Measurements from ENCODE around the gene UGT3A1.
"Not testable (repeated sequence)": the region's sequence is repeated elsewhere in the genome, so short reads cannot be mapped to it uniquely, and the experiment has no call there.

The UGT3A1 gene

DNA sequence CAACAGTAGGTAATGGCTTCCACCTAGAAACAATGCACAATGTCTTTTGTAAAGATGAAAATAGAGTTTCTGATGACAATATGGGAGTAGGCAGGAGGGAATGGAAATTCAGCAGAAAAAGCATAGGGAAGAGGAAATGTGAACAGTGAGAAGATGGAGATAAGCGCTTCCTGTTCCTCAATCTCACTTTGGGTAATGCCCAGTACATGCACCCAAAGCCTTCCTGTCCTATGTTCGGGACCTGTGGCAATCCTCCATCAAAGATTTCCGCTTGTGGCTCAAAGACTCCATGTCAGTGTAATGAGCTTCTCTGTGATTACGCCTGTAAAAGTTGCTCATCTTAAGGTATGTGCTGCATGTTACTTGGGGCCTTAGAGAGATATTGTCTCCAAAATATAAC is 2.7 kb downstream of the UGT3A1 start:
- DNase-seq (ENCODE audit: low read depth in 2 of 3, low spot score in 2 of 3) = no peak

- no peak for DNase-seq (ENCODE audit: low read depth in 2 of 3, low spot score in 2 of 3)
These were observed 3.4 kb downstream of the UGT3A1 start for GRCh38 chr5:35987776-35988175.

DNA sequence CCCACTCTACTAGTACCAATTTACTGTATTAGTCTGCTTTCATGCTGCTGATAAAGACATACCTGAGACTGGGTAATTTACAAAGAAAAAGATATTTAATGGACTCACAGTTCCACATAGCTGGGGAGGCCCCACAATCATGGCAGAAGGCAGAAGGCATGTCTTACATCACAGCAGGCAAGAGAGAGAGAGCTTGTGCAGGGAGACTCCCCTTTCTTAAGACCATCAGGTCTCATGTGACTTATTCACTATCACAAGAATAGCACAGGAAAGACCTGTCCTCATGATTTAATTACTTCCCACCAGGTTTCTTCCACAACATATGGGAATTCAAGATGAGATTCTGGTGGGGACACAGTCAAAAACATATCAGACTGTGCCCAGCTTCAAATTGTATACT is 11.5 kb downstream of the UGT3A1 start:
- no peak for DNase-seq (ENCODE audit: low read depth in 2 of 3, low spot score in 2 of 3)

- not testable (repeated sequence) for DNase-seq (ENCODE audit: low read depth in 2 of 3, low spot score in 2 of 3)
These were observed 14.3 kb downstream of the UGT3A1 start for GRCh38 chr5:35976859-35977258.

DNA sequence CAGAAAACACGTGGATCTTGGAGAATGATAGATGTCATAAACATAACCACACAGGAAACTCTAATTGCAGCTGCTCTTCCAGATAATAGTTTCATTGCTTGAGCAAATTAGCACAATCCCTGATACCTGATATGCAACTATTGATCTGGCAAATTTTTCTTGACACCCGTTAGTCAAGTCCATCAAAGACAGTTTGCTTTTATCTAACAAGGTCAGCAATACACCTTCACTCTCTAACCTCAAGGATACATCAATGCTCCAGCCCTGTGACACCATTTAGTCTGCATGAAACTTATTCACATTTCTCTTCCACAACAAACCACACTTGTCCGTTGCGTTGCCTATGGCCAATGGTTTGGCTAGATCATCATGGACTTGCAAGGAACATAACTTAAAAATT is 16.6 kb downstream of the UGT3A1 start:
- no peak for DNase-seq (ENCODE audit: low read depth in 2 of 3, low spot score in 2 of 3)

- no peak for DNase-seq (ENCODE audit: low read depth in 2 of 3, low spot score in 2 of 3)
These were observed 19.3 kb downstream of the UGT3A1 start for GRCh38 chr5:35971878-35972210.

DNA sequence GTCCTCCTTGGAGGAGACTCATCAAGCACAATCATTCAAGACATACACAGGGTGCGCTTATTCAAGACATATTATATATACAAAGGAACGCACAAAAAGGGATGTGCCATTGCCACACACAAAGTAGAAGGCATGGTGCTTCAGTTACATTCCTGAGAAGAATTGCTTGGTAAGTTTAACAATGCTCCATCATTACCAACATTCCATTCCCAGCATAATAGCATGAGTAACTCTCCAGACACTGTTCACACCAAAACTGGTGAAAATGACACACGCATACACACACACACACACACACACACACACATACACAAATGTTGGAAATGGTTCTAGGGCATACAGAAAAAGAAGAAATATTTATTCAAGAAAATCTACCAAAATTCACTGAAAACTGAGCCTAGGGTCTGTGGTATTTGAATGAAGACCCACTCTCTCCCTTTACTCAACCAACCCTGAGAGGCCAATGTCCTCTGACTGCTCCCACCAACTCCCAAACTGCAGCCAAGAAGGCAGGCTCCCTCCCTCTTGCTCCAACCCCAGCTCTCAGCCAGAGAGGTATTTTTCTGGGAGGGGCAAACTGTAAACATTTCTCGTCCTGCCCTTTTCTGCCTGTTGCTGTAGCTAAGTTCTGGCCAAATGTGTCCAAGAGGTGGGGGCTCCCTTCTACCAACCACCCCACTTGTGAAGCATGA is 19.9 kb downstream of the UGT3A1 start:
- DNase-seq (ENCODE audit: low read depth in 2 of 3, low spot score in 2 of 3) = no peak

DNA sequence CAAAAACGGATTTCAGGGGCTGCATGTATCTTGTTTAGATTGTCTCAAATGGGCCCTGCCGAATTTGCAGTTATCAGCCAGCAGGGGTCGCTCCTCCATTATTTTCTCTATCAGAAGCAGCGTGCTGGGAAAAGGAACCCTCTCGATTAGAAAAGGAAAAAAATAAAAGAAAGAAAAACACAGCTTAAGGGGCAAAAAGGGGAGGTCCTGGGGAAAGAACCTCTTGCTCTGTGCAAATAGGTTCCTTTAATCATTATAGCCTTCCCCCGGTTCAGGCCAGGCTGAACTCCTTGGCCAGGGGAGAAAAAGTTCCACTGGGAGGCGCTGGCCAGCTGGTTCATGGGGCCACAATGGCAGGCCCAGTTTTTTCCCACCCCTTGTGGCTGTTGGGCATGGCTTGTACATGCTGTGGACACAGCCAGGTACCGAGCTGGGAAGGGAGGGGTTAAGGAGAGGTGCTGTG is 27.8 kb downstream of the UGT3A1 start:
- DNase-seq (ENCODE audit: low read depth in 2 of 3, low spot score in 2 of 3) = no peak

DNA sequence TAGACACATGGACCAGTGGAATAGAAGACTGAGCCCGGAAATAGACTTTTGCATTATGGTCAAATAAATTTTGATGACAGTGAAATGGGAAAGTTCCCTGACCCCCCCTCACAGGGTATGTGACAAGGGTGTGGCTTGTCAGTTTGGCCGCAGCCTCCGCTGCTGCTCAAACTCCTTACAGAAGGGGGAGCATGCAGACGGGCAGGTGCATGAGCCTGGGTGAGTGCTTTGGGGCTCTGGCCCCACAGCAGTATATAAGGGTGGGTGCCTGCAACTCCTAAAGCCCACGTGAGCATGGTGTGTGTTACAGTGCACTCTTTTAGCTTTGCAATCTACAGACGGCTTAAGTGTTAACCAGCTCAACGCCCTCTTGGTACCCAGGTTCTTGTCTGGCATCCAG is 30.9 kb downstream of the UGT3A1 start:
- no peak for DNase-seq (ENCODE audit: low read depth in 2 of 3, low spot score in 2 of 3)

- no peak for DNase-seq (ENCODE audit: low read depth in 2 of 3, low spot score in 2 of 3)
These were observed 34.8 kb downstream of the UGT3A1 start for GRCh38 chr5:35956429-35956828.

GRCh38 chr5:35954175-35954574 is 37.0 kb downstream of the UGT3A1 start:
- no peak for DNase-seq (ENCODE audit: low read depth in 2 of 3, low spot score in 2 of 3)

GRCh38 chr5:35947085-35947484 is 44.1 kb downstream of the UGT3A1 start:
- no peak for DNase-seq (ENCODE audit: low read depth in 2 of 3, low spot score in 2 of 3)

DNA sequence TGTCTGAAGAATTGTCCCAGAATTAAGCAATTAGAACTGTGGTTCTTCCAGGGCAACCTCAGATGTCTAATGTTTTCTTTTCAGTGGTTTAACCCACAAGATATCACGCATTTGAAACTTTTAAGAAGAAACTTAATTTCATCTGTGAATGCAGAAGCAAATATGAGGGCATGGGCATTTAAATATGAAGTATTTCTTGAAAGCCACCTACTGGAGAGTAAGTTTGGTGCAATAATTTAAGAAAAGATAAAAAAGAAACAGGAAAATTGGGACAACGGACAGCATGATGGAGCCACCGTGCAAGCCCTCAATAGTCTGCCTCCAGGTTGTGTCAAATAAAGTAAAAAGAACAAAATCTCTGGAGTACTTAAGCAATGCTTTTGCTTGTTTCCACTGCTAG is 51.6 kb downstream of the UGT3A1 start:
- DNase-seq (ENCODE audit: low read depth in 2 of 3, low spot score in 2 of 3) = no peak

DNA sequence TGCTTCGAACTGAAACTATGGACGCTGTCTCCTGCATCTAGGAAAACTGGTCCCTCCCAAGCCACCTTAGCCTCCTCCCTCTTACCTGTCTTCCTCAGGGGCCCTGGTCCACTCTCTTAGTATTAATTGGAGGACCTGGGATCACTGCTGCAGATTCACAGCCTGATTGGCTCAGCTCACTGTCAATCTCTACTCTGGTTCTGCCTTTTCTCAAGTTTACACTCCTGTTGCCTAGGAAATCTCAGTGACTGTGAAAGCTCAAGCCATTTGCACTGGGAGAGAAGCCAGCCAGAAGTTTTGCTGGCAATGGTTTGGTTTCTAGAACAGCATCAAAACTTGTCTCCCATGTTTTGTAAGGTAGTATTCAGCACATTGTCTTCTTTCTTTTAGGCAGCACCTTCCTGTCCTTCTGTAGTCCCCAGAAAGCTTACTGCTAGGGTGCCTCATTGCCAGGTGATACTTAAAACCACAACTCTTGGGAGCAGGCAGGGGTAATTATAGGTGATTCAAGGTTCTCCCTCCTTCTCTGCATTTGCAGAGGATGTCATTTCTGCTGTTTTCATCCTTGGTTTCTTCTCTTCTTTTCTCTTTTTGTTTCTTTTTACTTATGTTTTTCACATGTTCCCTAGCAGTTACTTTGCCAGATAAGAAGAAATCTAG is 52.5 kb downstream of the UGT3A1 start, which contains the start of gene CAPSL:
Gene CAPSL, minus strand, starts transcription at position 55 of the 660 bp plus-strand sequence. CDS start 17,502 bp downstream, outside the sequence.
- DNase-seq (ENCODE audit: low read depth in 2 of 3, low spot score in 2 of 3) = no peak

DNA sequence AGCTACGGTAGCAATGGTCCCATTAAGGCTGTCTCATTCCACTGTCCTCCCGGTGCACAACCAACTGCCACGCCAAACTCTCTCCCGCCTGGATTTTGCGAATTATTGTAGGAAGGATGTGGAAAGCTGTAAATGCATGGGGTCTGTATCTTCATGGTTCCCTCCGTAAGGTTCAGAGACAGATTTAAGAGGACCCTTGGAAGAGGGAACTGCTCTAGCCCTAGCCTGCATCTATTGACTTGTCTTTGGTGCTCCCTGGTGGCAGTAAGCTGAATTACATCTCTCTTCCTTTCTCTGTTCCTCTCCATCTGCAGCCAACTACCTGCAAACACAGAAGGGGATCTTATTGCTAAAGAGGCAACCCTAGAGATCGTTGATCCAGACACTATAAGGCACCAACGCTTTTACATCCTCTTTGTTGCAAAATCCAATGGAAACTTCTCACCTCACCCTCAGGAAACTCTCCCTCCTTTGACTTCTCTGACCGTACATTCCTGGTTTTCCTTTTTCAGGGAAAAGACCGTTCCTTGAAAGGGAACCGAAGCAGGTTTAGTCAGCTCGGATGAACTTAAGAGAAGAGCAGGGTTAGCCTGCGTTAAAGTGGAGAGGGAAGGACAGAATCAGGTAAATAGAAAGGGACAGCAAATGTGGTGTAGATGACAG is 64.7 kb downstream of the UGT3A1 start:
- DNase-seq (ENCODE audit: low read depth in 2 of 3, low spot score in 2 of 3) = peak in 1 of 3 experiments; percentile 54

GRCh38 chr5:35924950-35925722 is 66.1 kb downstream of the UGT3A1 start:
- peak; percentile 63 to 67 (median 64) for DNase-seq (ENCODE audit: low read depth in 2 of 3, low spot score in 2 of 3)

GRCh38 chr5:35924122-35924949 is 66.9 kb downstream of the UGT3A1 start:
- no peak for DNase-seq (ENCODE audit: low read depth in 2 of 3, low spot score in 2 of 3)

GRCh38 chr5:35922468-35922867 is 68.7 kb downstream of the UGT3A1 start:
- no peak for DNase-seq (ENCODE audit: low read depth in 2 of 3, low spot score in 2 of 3)

GRCh38 chr5:35921930-35922329 is 69.3 kb downstream of the UGT3A1 start:
- no peak for DNase-seq (ENCODE audit: low read depth in 2 of 3, low spot score in 2 of 3)

DNA sequence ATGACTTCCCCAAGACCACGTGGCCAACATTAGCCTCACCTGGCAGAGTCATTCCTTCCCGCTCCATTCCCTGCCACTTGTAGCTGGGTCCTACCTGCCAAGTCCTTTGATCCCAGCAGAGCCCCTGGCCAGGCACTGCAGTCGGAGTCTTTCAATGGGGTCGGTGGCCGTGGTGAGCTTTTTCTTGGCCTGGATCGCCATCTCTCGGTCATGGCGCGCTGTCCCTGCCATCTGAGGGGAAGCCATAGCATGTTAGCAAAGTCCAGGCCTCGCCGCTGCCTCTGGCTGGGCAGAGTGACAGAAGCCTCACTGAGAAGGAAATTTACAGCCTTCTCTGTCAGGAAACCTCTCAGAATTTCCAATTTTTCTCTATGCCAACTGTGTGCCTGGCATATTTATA is 70.3 kb downstream of the UGT3A1 start:
- DNase-seq (ENCODE audit: low read depth in 2 of 3, low spot score in 2 of 3) = no peak

GRCh38 chr5:35919191-35919590 is 72.0 kb downstream of the UGT3A1 start:
- DNase-seq (ENCODE audit: low read depth in 2 of 3, low spot score in 2 of 3) = no peak
